Neural crest cell (in vitro differentiated cells): ENCODE results near the gene NRG3. TPM values are rescaled to one million over a fixed set of nuclear protein-coding genes. Genes with fewer than 3 reads are reported as not detected.

Source experiments
- DNase-seq: peaks from one replicate; pipeline ENCODE4 v3.0.0; 2021; ENCODE audit warnings: low read depth, mixed read lengths, low spot score
- H3K27ac Mint-ChIP-seq: one replicate; pipeline ENCODE4 v1.8.0; 2021; ENCODE audit warnings: mild to moderate bottlenecking, mixed read lengths; ENCODE audit not compliant: unreplicated experiment
- H3K27me3 Mint-ChIP-seq: 2 replicates; pipeline ENCODE4 v1.8.0; 2021; ENCODE audit warnings: low read depth, mild to moderate bottlenecking, mixed read lengths
- H3K36me3 Mint-ChIP-seq: 2 replicates; pipeline ENCODE4 v1.8.0; 2021; ENCODE audit warnings: low read depth, mild to moderate bottlenecking, mixed read lengths
- H3K4me1 Mint-ChIP-seq: 2 replicates; pipeline ENCODE4 v1.8.0; 2021; ENCODE audit warnings: mixed read lengths
- H3K4me3 Mint-ChIP-seq: one replicate; pipeline ENCODE4 v1.8.0; 2021; ENCODE audit warnings: mild to moderate bottlenecking, mixed read lengths
- H3K9me3 Mint-ChIP-seq: 2 replicates; pipeline ENCODE4 v1.8.0; 2021; ENCODE audit warnings: mixed read lengths
- total RNA-seq: library from RNA; stranded (reverse); gene quantifications from 2 replicates; pipeline ENCODE4 v1.2.1, GENCODE V29; 2021
- TF ChIP-seq, protein P1 (sequence below): fragments of 200-600 bp; sonication (generic); conservative IDR thresholded peaks from 2 replicates; pipeline ENCODE4 v1.5.0; 2021; ENCODE audit warnings: antibody characterized with exemption, mild to moderate bottlenecking

The NRG3 gene
- total RNA-seq, 1 donor from 2014 or later: 3.1 TPM

DNA sequence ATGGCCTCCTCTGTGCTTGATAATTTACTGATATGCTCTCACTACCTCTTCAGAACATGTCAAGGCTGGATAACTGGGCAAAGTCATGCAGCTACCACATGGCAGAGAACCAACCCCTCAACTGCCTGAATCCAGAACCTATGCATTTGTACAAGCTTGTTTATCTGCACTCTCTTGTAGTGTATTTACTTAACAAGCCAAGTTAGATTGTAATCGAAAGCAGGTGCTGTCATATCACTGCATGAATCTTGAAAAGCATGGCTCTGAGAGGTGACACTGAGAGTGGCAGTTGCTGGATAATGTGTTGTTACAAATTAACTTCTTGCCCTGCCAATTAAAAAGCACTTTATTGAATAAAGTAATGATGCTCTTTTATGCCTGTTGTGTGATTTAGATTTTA lies 588.6 kb downstream of the NRG3 start:
- H3K36me3 Mint-ChIP-seq: peaks cover 7% of the 10 kb centered on the region

GRCh38 chr10:82464191-82464818 lies 589.3 kb downstream of the NRG3 start:
- Mint-ChIP-seq H3K27ac (no peak overlapping the region), H3K4me1 (peaks cover 9% of the 10 kb centered on the region), H3K27me3 (no peaks in the 10 kb centered on the region), H3K36me3 (peaks cover 7% of the 10 kb centered on the region), H3K9me3 (peaks cover 6% of the 10 kb centered on the region), H3K4me3 (no peak overlapping the region)
- no peak for DNase-seq
- TF ChIP-seq, protein P1, sequence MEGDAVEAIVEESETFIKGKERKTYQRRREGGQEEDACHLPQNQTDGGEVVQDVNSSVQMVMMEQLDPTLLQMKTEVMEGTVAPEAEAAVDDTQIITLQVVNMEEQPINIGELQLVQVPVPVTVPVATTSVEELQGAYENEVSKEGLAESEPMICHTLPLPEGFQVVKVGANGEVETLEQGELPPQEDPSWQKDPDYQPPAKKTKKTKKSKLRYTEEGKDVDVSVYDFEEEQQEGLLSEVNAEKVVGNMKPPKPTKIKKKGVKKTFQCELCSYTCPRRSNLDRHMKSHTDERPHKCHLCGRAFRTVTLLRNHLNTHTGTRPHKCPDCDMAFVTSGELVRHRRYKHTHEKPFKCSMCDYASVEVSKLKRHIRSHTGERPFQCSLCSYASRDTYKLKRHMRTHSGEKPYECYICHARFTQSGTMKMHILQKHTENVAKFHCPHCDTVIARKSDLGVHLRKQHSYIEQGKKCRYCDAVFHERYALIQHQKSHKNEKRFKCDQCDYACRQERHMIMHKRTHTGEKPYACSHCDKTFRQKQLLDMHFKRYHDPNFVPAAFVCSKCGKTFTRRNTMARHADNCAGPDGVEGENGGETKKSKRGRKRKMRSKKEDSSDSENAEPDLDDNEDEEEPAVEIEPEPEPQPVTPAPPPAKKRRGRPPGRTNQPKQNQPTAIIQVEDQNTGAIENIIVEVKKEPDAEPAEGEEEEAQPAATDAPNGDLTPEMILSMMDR: no peak

More for the DNA sequence above, 588.6 kb downstream of the NRG3 start:
- peaks cover 6% of the 10 kb centered on the region for H3K9me3 Mint-ChIP-seq
- TF ChIP-seq, protein P1: no peak
- no peak overlapping the region for H3K4me3 Mint-ChIP-seq
- no peaks in the 10 kb centered on the region for H3K27me3 Mint-ChIP-seq
- peaks cover 3% of the 10 kb centered on the region for H3K4me1 Mint-ChIP-seq
- no peak overlapping the region for H3K27ac Mint-ChIP-seq
- no peak for DNase-seq

GRCh38 chr10:82464966-82465365 lies 590.0 kb downstream of the NRG3 start:
- H3K4me3 Mint-ChIP-seq: no peak overlapping the region
- peaks cover 7% of the 10 kb centered on the region for H3K36me3 Mint-ChIP-seq
- H3K4me1 Mint-ChIP-seq: peaks cover 10% of the 10 kb centered on the region
- DNase-seq: no peak
- TF ChIP-seq, protein P1: no peak
- H3K27me3 Mint-ChIP-seq: no peaks in the 10 kb centered on the region
- H3K9me3 Mint-ChIP-seq: peaks cover 6% of the 10 kb centered on the region
- H3K27ac Mint-ChIP-seq: no peak overlapping the region

DNA sequence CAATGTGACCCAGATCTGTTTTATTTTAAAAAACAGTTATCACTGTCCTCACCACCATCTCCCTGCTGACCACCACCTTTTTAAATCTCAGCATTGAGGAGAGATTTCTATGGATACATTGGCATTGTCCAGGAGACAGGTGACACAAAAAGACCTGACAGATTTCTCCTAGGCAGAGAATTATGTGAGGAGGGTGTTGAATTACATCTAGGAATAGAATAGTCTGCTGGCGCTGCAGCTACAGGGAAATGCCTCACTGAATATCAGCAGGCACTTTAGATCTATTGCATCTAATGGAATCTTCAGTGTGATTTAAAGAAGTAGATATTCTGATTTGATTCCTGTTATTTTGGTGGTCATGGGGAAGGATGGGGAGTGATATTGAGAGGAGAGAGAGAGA lies 593.5 kb downstream of the NRG3 start:
- Mint-ChIP-seq H3K4me3 (no peak overlapping the region), H3K9me3 (no peaks in the 10 kb centered on the region), H3K36me3 (no peaks in the 10 kb centered on the region), H3K27me3 (no peaks in the 10 kb centered on the region), H3K4me1 (peaks cover 19% of the 10 kb centered on the region), H3K27ac (no peak overlapping the region)
- TF ChIP-seq, protein P1: no peak
- DNase-seq: no peak

DNA sequence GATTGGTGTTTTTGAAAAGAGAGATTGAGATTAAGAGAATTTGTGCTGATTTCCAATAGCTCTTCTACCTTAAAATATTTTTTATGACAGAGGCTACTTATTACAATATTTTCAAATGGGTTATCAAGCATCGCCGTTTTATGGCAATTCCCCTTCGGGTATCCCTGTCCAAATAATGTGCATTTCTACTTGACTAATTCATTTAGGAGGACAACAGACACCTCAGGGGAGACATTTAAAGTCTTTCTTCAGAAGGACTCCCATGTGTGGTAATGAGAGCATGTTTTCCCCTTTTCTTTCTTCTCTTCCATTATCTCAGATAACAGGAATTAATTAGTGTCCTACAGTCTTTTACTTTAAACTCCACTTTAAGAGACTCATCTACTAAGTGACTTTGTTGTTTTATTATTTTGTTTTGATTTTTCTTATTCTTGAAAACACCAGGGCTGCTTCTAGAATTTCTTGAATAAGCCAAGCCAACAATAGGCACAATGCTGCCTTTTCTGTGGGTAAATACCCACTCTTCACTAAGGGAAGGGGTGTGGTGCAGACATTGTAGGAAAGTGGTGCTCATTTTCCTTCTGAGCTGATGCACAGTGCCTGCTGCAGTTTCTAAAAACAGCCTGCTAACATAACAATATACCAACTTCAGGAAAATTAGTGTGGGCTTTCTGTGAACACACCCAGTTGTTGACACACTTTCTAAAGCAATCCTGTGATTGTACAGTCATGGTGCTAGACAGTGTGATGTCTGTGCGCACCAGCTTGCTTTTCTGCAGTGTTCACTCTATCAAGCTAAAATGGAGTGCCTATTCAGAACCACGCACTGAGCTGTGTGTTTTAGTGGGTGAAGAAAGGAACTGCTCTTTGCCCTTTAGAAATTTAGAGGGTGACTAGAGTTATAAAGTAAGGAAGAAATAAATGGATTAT lies 597.7 kb downstream of the NRG3 start:
- Mint-ChIP-seq H3K4me3 (no peak overlapping the region), H3K36me3 (no peaks in the 10 kb centered on the region), H3K4me1 (peaks cover 19% of the 10 kb centered on the region), H3K27ac (no peak overlapping the region), H3K27me3 (no peaks in the 10 kb centered on the region), H3K9me3 (no peaks in the 10 kb centered on the region)
- DNase-seq: no peak
- TF ChIP-seq, protein P1: no peak
